ACC112 (cell line): ENCODE measurements around the gene MAP3K6.

Source experiments
- H2AFZ ChIP-seq: fragments of 200-600 bp; sonication (generic); one replicate; pipeline ENCODE4 v1.6.0; 2017; ENCODE audit warnings: antibody characterized with exemption, low read length; ENCODE audit not compliant: unreplicated experiment
- H3K27ac ChIP-seq: fragments of 200-600 bp; sonication (generic); 2 replicates; pipeline ENCODE4 v1.5.1; 2014; ENCODE audit warnings: low read depth, mild to moderate bottlenecking, antibody characterized with exemption, low read length, moderate library complexity
- H3K27me3 ChIP-seq: fragments of 200-600 bp; sonication (generic); 2 replicates; pipeline ENCODE4 v1.6.1; 2014; ENCODE audit warnings: mild to moderate bottlenecking, antibody characterized with exemption, low read length, moderate library complexity, mixed read lengths; ENCODE audit not compliant: insufficient read depth
- H3K36me3 ChIP-seq: fragments of 200-600 bp; sonication (generic); 2 replicates; pipeline ENCODE4 v1.6.1; 2016; ENCODE audit warnings: mild to moderate bottlenecking, antibody characterized with exemption, low read length, moderate library complexity, mixed read lengths; ENCODE audit not compliant: insufficient read depth
- H3K4me1 ChIP-seq: fragments of 200-600 bp; sonication (generic); one replicate; pipeline ENCODE4 v1.6.1; 2016; ENCODE audit warnings: low read length, mixed read lengths; ENCODE audit not compliant: insufficient read depth, unreplicated experiment, control insufficient read depth
- H3K4me3 ChIP-seq: fragments of 200-600 bp; sonication (generic); 2 replicates; pipeline ENCODE4 v1.5.1; 2014; ENCODE audit warnings: mild to moderate bottlenecking, low read depth, low read length
- H3K79me2 ChIP-seq: fragments of 200-600 bp; sonication (generic); one replicate; pipeline ENCODE4 v1.6.0; 2016; ENCODE audit warnings: low read length; ENCODE audit not compliant: control insufficient read depth, unreplicated experiment, insufficient read depth

Gene MAP3K6

DNA sequence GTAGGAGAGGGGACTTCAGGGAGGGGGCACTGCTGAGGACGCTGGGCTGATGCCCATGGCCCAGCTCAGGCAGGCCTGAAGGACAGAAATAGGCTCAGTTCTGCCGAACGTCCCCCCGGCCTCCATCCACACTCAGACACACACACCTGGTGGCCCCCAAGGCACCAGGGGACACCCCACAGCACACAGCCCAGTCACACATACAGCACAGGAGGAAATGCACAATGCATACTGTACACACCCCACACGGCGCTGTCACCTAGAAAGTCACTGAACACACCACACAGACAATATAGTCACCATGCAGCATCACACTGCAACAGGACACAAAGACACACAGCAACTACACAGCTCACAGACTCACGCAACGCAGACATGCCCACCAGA is 24.4 kb downstream of the MAP3K6 start:
- H3K4me3 ChIP-seq, result no peak overlapping the region
- H3K79me2 ChIP-seq, result no peaks in the 10 kb centered on the region
- H3K27me3 ChIP-seq, result no peaks in the 10 kb centered on the region
- H3K27ac ChIP-seq, result no peak overlapping the region
- H2AFZ ChIP-seq, result no peak overlapping the region
- H3K36me3 ChIP-seq, result no peaks in the 10 kb centered on the region
- H3K4me1 ChIP-seq, result peaks cover 28% of the 10 kb centered on the region

- Histone ChIP-seq H3K4me3 (no peak within 1 kb of the TSS), H3K27ac (no peak within 1 kb of the TSS), H3K79me2 (no peaks in the 10 kb centered on the region), H3K4me1 (peaks cover 24% of the 10 kb centered on the region), H3K36me3 (no peaks in the 10 kb centered on the region), H2AFZ (no peak within 1 kb of the TSS), H3K27me3 (no peaks in the 10 kb centered on the region)
These were observed 25.1 kb downstream of the MAP3K6 start, which contains the start of gene SYTL1 for GRCh38 chr1:27341525-27342252. Gene SYTL1 (plus strand): TSS chr1:27342022. CDS start chr1:27345335, 3,313 bp downstream.

- H2AFZ ChIP-seq, result no peak overlapping the region
- H3K4me1 ChIP-seq, result peaks cover 24% of the 10 kb centered on the region
- H3K79me2 ChIP-seq, result no peaks in the 10 kb centered on the region
- H3K27ac ChIP-seq, result no peak overlapping the region
- H3K4me3 ChIP-seq, result no peak overlapping the region
- 0 out of 2 replicates have a peak, but pooled peaks cover 6% of the 10 kb centered on the region for H3K36me3 ChIP-seq
- no peaks in the 10 kb centered on the region for H3K27me3 ChIP-seq
These were observed 27.5 kb downstream of the MAP3K6 start for GRCh38 chr1:27339213-27339612.

DNA sequence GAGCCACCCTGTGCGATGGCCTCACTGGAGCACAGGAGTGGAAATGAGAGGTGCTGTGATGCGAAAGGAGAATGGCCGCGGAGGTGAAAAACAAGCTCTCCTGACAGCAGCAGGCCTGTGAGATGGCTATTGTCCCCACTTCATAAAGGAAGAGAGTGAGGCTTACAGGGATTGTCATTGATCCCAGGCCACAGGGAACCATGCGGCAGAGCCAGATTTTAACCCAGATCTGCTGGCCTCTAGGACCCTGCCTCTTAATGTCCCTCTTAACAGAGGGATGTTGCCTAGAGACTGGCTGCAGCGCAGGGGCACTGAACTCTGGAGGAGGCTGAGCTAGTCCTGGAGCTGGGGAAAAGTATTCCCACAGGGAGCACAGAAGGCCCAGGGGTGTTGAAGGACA is 28.0 kb downstream of the MAP3K6 start:
- no peak overlapping the region for H3K27ac ChIP-seq
- H3K4me3 ChIP-seq, result no peak overlapping the region
- no peaks in the 10 kb centered on the region for H3K27me3 ChIP-seq
- 0 out of 2 replicates have a peak, but pooled peaks cover 10% of the 10 kb centered on the region for H3K36me3 ChIP-seq
- H2AFZ ChIP-seq, result no peak overlapping the region
- H3K4me1 ChIP-seq, result peaks cover 24% of the 10 kb centered on the region
- H3K79me2 ChIP-seq, result no peaks in the 10 kb centered on the region

DNA sequence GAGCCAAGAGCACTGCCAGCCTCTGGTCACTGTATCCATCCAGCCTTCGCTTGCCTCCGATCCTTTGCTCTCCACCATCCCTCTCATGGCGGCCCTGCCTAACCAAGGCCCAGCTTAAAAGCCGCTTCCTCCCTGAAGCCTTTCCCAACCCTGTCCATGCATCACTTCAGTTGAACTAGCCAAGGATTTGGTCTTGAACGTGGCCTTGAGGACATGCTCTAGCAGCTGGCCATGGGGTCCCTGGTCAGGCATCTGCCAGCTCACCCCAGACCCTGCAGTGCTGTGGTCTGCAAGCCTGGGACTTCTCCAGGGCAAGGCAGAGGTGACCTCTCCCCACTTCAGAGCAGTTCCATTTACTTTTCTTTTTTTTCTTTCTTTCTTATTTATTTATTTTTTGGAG is 30.0 kb downstream of the MAP3K6 start:
- no peaks in the 10 kb centered on the region for H3K27me3 ChIP-seq
- H3K79me2 ChIP-seq, result no peaks in the 10 kb centered on the region
- H3K36me3 ChIP-seq, result peaks cover 16% of the 10 kb centered on the region; the same call in 1 of the 2 replicates
- H2AFZ ChIP-seq, result no peak overlapping the region
- no peak overlapping the region for H3K4me3 ChIP-seq
- peaks cover 27% of the 10 kb centered on the region for H3K4me1 ChIP-seq
- no peak overlapping the region for H3K27ac ChIP-seq

DNA sequence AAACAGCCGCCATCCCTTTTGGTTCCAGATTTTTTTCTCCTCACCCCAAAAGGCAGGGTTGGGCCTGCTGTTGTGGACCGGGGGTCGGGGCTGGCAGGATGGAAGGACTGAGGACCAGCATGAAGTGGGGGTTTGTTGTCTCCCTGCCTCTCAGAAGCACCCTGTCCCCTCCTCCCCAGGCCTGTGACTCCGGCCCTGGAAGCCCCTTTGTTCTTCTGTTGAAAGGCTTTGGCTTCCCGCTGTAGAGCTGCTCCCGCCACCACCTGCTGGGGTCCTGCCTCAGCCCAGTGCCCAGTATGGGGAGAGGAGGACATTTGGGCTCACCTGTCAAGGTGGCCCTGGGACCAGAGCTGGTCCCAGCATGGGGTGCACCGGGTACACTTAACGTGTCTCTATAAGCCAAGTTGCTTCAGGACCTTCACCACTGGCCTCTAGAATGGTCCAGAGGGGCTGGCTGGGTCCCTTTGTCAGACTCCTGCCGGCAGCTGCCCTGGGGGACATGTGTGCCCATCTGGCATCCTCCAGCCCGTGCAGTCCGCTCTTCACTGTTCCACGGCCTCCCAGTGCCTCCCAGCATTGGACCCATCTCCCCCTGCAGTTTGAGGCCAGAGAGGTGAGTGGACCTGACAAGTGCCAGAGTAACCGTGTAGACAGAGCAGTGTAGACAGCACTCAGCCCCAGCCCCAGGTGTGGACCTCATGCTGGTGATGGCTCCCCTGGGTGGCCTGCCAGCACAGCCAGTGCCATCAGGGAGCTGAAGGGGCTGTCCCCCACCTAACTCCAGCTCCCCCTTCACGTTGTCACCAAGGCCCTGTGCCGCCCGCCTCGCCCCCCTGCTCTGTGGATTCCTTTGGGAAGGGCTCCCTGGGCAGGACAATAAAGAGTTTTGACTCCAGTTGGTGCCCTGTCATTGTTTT is 31.0 kb downstream of the MAP3K6 start:
- H3K27me3 ChIP-seq, result no peaks in the 10 kb centered on the region
- peaks cover 21% of the 10 kb centered on the region for H3K4me1 ChIP-seq
- no peak overlapping the region for H3K27ac ChIP-seq
- no peak overlapping the region for H3K4me3 ChIP-seq
- H3K36me3 ChIP-seq, result peaks cover 16% of the 10 kb centered on the region; the same call in 1 of the 2 replicates
- peaks cover 2% of the 10 kb centered on the region for H3K79me2 ChIP-seq
- no peak overlapping the region for H2AFZ ChIP-seq

GRCh38 chr1:27333717-27334279 is 33.0 kb downstream of the MAP3K6 start:
- H3K36me3 ChIP-seq, result peaks cover 16% of the 10 kb centered on the region; the same call in 1 of the 2 replicates
- no peak overlapping the region for H3K27ac ChIP-seq
- H3K27me3 ChIP-seq, result no peaks in the 10 kb centered on the region
- H3K4me3 ChIP-seq, result no peak overlapping the region
- H3K4me1 ChIP-seq, result peaks cover 16% of the 10 kb centered on the region
- H3K79me2 ChIP-seq, result peaks cover 14% of the 10 kb centered on the region
- H2AFZ ChIP-seq, result no peak overlapping the region

DNA sequence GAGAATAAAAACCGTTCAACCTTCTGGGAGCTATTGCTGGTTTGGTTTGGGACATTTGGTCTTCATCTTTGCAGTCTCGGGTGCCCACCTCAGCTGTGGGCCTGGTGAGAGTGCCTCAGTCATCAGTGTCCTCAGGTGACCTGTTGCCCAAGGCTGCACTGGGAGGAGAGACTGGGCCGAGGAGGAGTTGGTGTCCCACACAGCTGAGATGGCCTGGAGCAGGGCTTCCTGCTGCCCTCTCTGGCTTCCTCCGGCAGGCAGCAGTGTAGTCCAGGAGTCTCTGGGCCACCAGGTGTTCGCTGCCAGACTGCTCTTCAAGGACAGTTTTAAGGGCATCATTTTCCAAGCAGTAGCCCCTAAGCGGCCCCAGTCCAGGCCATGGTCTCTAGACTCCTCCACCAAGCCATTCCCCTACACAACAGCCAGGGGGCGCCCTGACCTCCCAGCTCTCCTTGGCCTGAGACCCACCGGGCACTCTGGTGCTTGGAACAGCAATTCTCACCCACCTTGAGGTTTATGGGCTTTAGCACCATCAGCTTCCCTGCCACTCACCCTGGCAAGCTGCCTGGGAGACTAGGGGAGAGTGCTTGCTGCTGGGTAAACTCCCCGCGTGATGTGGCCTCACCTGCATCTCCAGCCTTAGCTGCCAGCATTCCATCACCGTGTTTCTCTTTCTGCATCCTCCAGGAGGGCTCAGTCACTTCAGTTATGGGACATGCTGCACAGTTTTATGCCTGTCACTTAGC is 34.1 kb downstream of the MAP3K6 start:
- Histone ChIP-seq H2AFZ (no peak overlapping the region), H3K79me2 (peaks cover 25% of the 10 kb centered on the region), H3K4me3 (no peak overlapping the region), H3K4me1 (peaks cover 14% of the 10 kb centered on the region), H3K36me3 (peaks cover 16% of the 10 kb centered on the region; the same call in 1 of the 2 replicates), H3K27me3 (no peaks in the 10 kb centered on the region), H3K27ac (peak overlapping the region; percentile 45; the same call in 1 of the 2 replicates)

DNA sequence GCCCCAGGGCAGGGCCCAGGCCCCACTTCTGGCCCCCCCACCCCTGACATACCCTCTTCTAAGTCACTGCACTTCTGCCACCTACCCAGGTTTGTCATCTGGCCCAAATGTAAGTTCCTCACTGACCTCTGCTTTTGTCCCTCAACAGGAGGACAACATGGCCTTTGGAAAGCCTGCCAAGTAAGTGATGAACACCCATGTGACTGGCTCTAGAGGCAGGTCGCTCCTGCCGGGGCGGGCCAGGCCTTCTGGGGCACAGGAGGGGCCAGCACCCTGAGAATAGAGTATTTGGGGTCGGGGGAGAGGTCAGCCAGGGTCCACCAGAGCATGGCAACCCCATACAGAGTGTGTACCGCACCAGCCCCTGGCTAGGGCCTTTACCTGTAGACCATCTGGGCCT is 34.8 kb downstream of the MAP3K6 start:
- peaks cover 31% of the 10 kb centered on the region for H3K79me2 ChIP-seq
- H3K27ac ChIP-seq, result peak overlapping the region; percentile 45
- H3K4me3 ChIP-seq, result no peak overlapping the region
- no peak overlapping the region for H2AFZ ChIP-seq
- peaks cover 16% of the 10 kb centered on the region; the same call in 1 of the 2 replicates for H3K36me3 ChIP-seq
- H3K4me1 ChIP-seq, result peaks cover 14% of the 10 kb centered on the region
- no peaks in the 10 kb centered on the region for H3K27me3 ChIP-seq

- Histone ChIP-seq H3K4me1 (peaks cover 14% of the 10 kb centered on the region), H3K36me3 (peaks cover 16% of the 10 kb centered on the region; the same call in 1 of the 2 replicates), H3K27ac (no peak overlapping the region), H3K4me3 (no peak overlapping the region), H3K79me2 (peaks cover 36% of the 10 kb centered on the region), H3K27me3 (no peaks in the 10 kb centered on the region), H2AFZ (no peak overlapping the region)
These were observed 35.3 kb downstream of the MAP3K6 start for GRCh38 chr1:27331426-27331825.
